ENCODE measurements around the gene SLC66A2. TPM values are rescaled to one million over a fixed set of nuclear protein-coding genes. Genes with fewer than 3 reads are reported as not detected.

The SLC66A2 gene
- total RNA-seq, 1 experiment from 2014 or later, result 13.0 TPM

DNA sequence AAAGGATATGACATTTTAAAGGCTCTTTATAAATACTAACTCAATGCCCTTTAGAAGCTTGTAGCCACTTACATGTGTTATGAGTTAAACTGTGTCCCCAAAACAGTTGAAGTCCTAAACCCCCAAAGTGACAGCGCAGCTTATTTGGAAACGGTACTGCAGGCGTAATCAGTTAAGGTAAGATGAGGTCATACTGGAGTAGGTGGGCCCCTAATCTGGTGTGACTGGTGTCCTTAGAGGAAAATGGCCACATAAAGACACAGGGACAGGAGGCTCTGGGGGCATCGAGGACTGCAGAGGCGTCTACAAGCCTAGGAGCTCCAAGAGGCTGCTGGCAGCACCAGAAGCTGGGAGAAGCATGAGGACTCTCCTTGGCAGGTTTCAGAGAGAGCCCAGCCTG is 28.4 kb upstream of the SLC66A2 start:
- Histone ChIP-seq H3K23ac (ENCODE audit: insufficient read length, low read depth, low read length) (no peak overlapping the region), H2BK20ac (ENCODE audit: low read depth, low read length, poor library complexity, severe bottlenecking) (no peak overlapping the region), H3K9ac (ENCODE audit: extremely low read depth, insufficient read length, low read length) (no peak overlapping the region), H3K23me2 (ENCODE audit: insufficient read length, low read depth, low read length, poor library complexity, severe bottlenecking) (peaks cover 2% of the 10 kb centered on the region), H3K79me1 (ENCODE audit: insufficient read depth, low read depth, low read length, poor library complexity, severe bottlenecking) (peaks cover 20% of the 10 kb centered on the region), H3K4ac (ENCODE audit: low read depth, low read length) (no peak overlapping the region), H2BK120ac (ENCODE audit: low read depth, low read length, poor library complexity, severe bottlenecking) (no peak overlapping the region), H4K8ac (replicated peaks; ENCODE audit: insufficient read length, low read depth, low read length) (no peak overlapping the region), H4K5ac (ENCODE audit: insufficient read length, low read depth, low read length) (no peak overlapping the region), H2AFZ (ENCODE audit: low read length) (no peak overlapping the region), H2BK15ac (ENCODE audit: low read depth, low read length) (no peak overlapping the region), H3K27ac (ENCODE audit: insufficient read length, low read depth, low read length) (no peak overlapping the region), H3K9me3 (ENCODE audit: control insufficient read depth, low read depth, low read length) (no peaks in the 10 kb centered on the region), H3K79me2 (ENCODE audit: insufficient read depth, low read length) (peaks cover 67% of the 10 kb centered on the region), H3K18ac (ENCODE audit: insufficient read length, low read depth, low read length) (no peak overlapping the region), H3K56ac (ENCODE audit: insufficient read length, low read depth, low read length) (no peak overlapping the region), H4K91ac (ENCODE audit: insufficient read length, low read depth, low read length) (no peak overlapping the region), H3K4me2 (ENCODE audit: insufficient read depth, insufficient read length, low read length) (no peak overlapping the region), H3T11ph (ENCODE audit: low read length) (no peak overlapping the region), H4K20me1 (ENCODE audit: control insufficient read depth, insufficient read depth, insufficient read length) (no peaks in the 10 kb centered on the region), H2BK12ac (ENCODE audit: insufficient read length, low read depth, low read length) (no peak overlapping the region), H3K14ac (ENCODE audit: insufficient read depth, low read length) (no peak overlapping the region), H3K27me3 (ENCODE audit: insufficient read depth, low read length) (no peaks in the 10 kb centered on the region), H2AK5ac (ENCODE audit: insufficient read length, low read length) (no peak overlapping the region), H3K4me1 (ENCODE audit: insufficient read depth, low read length) (no peaks in the 10 kb centered on the region), H2BK5ac (ENCODE audit: insufficient read length, low read length) (no peak overlapping the region)
- DNase-seq, result no peak
- TF ChIP-seq, protein P1, sequence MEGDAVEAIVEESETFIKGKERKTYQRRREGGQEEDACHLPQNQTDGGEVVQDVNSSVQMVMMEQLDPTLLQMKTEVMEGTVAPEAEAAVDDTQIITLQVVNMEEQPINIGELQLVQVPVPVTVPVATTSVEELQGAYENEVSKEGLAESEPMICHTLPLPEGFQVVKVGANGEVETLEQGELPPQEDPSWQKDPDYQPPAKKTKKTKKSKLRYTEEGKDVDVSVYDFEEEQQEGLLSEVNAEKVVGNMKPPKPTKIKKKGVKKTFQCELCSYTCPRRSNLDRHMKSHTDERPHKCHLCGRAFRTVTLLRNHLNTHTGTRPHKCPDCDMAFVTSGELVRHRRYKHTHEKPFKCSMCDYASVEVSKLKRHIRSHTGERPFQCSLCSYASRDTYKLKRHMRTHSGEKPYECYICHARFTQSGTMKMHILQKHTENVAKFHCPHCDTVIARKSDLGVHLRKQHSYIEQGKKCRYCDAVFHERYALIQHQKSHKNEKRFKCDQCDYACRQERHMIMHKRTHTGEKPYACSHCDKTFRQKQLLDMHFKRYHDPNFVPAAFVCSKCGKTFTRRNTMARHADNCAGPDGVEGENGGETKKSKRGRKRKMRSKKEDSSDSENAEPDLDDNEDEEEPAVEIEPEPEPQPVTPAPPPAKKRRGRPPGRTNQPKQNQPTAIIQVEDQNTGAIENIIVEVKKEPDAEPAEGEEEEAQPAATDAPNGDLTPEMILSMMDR (conservative IDR thresholded peaks at IDR 0.05), result no peak
- Mint-ChIP-seq H3K27me3 (ENCODE audit: low read depth) (no peaks in the 10 kb centered on the region), H3K4me1 (peaks cover 0 to 2% of the 10 kb centered on the region in 2 experiments; a peak in 1 of 4 replicates), H3K4me3 (no peak overlapping the region), H3K9me3 (no peaks in the 10 kb centered on the region), H3K36me3 (ENCODE audit: insufficient read depth in 1 of 3, low read depth in 3 of 3) (peaks cover 22 to 56% (median 49%) of the 10 kb centered on the region in 3 experiments), H3K27ac (0 out of 7 replicates have a peak overlapping the region, but pooled peaks of 1 of the 3 experiments have one; percentile 21)
- no CpG with 5 or more reads among the region's 5 CpGs for WGBS (ENCODE audit: extremely low coverage, insufficient read length, low lambda C conversion rate)
